Heart right ventricle (tissue), 16 donors: ENCODE results near the gene RAPGEF3. TPM values are rescaled to one million over a fixed set of nuclear protein-coding genes. Genes with fewer than 3 reads are reported as not detected.

Experiments
- ATAC-seq, 8 donors: fragments of 200-7000 bp; cut with Tn5 transposase; one replicate each; pipeline ENCODE4 v1.9.1; 2020; ENCODE audit warnings: mild to moderate bottlenecking in 8 of 8, moderate library complexity in 8 of 8, moderate number of reproducible peaks in 1 of 8
- DNase-seq, 2 donors: peaks; one replicate each; pipeline ENCODE4 v3.0.0-alpha.2; 2020
- H3K27ac ChIP-seq, 10 donors: fragments of 200-600 bp; sonication (generic) in 2 of 10; one replicate each; pipeline versions ENCODE4 v1.5.0 to v1.8.0; 2020 to 2022; ENCODE audit warnings: mild to moderate bottlenecking in 3 of 10
- H3K27me3 ChIP-seq, 7 donors: fragments of 200-600 bp; one replicate each; pipeline ENCODE4 v1.8.0; 2021 to 2022; ENCODE audit warnings: mild to moderate bottlenecking in 2 of 7
- H3K36me3 ChIP-seq, 9 donors: fragments of 200-600 bp; sonication (generic) in 1 of 9; one replicate each; pipeline versions ENCODE4 v1.5.0 to v1.8.0; 2020 to 2022; ENCODE audit warnings: mild to moderate bottlenecking in 2 of 9
- H3K4me1 ChIP-seq, 9 donors: fragments of 200-600 bp; sonication (generic) in 1 of 9; one replicate each; pipeline versions ENCODE4 v1.5.0 to v1.8.0; 2020 to 2022; ENCODE audit warnings: mild to moderate bottlenecking in 4 of 9
- H3K4me3 ChIP-seq, 10 donors: fragments of 200-600 bp; sonication (generic) in 2 of 10; one replicate each; pipeline versions ENCODE4 v1.5.0 to v1.8.0; 2020 to 2022; ENCODE audit warnings: mild to moderate bottlenecking in 7 of 10, moderate library complexity in 2 of 10
- H3K9me3 ChIP-seq, 11 donors: fragments of 200-600 bp in 10 of 11; sonication (generic) in 2 of 11; one replicate each; pipeline versions ENCODE4 v1.5.0 to v1.8.0; 2013 to 2022; ENCODE audit warnings: mild to moderate bottlenecking in 2 of 11, control low read depth in 1 of 11, moderate library complexity in 1 of 11
- CTCF ChIP-seq, 9 donors: fragments of 200-600 bp; sonication (generic) in 2 of 9; IDR thresholded peaks; one replicate each; pipeline versions ENCODE4 v1.5.0 to v1.8.0; 2021 to 2022; ENCODE audit warnings: antibody characterized with exemption in 9 of 9, mild to moderate bottlenecking in 5 of 9, moderate library complexity in 1 of 9
- WGBS, 2 donors: extraction: QIAGEN DNeasy Blood & Tissue Kit; methylation state at CpG; one replicate each; pipeline ENCODE4 v1.1.7; 2013; ENCODE audit warnings: inconsistent platforms in 1 of 2; 5-methylcytosine and 5-hydroxymethylcytosine counted together
- intact Hi-C, 10 donors: fragments of 100-400 bp; cut with DNase I; formaldehyde crosslinking; loops; one replicate each; pipeline versions ENCODE4 v1.11.1 to v1.14.2; 2022
- polyA plus RNA-seq, 2 donors: library from polyadenylated mRNA; stranded (reverse); fragments of 200-250 nt; gene quantifications; one replicate each; pipeline ENCODE4 v1.2.3, GENCODE V29; 2013
- total RNA-seq, 10 donors: library from RNA; stranded (reverse); fragmentation: NEBNext Ultra II Directional in 3 of 10; extraction: Animal tissue kit (Norgen Biotek cat#: 25700) in 3 of 10; gene quantifications; one replicate each; pipeline versions ENCODE4 v1.2.1 to v1.2.4, GENCODE V29; 2021 to 2023
- donor health status: Arrhythmogenic right ventricular cardiomyopathy.
- donor health status: ischemic (EF 13 %, LVEDD 7.1; RV severe dilation, severe dysfunction).
- donor health status: healthy with polysubstance abuse.
- donor health status: DM: no; HTN: yes; CAD: no.
- donor health status: DM: no; HTN: no; CAD: no.
- donor health status: ischemic (EF 25% LVEDD 6.9; RV normal size, moderate dysfunction).
- donor health status: ischemic (EF 25% LVEDD 5.7; RV mildly dilated, moderate dysfunction).
- donor health status: healthy.
- donor health status: DM: yes; HTN: yes; CAD: no.
- donor health status: Ischemic cardiomyopathy.
- donor health status: ischemic (EF 35%, LVEDD 5.7; RV mildly dilated, moderate dysfunction).
- donor health status: nonischemic (EF 11% LVEDD 7.7; RV severe dilation, severe dysfunction).
- donor health status: DM: yes; HTN: yes; CAD: no.
- donor health status: PGD.
- donor health status: ischemic (EF 29% LVEDD 5.4; RV normal size, mild dysfunction).
- donor health status: nonischemic (EF 23%, LVEDD 6.1; RV moderate dilation, normal function).

RAPGEF3 gene
- total and polyA plus RNA-seq, 12 donors = 9.5 to 173 (median 20.1) TPM

DNA sequence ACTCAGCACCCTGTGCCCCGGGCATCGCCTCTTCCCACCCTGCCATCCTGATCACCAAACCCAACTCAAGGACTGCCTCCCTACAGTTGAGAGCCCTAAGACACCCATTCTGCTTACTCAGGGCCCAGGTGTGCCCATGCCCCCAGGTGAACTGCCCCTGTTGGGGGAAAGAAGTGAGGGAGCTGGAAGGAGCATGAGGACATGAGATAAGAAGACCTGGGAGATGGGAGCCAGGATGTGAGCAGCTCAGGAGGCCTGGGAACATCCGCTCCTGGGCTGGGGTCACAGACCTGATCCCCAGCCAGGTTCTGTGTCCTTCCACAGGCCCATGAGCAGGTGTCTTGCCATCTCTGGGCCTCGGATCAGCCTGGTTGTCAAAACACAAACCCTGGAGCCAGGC is 6.6 kb downstream of the RAPGEF3 start:
- WGBS, 2 donors = 89 to 90% methylated on average over 4 of the region's 4 CpGs
- H3K9me3 ChIP-seq = no peaks in the 10 kb centered on the region
- peaks cover 0 to 54% (median 0%) of the 10 kb centered on the region in 9 donors for H3K36me3 ChIP-seq
- no peak for TF ChIP-seq CTCF (IDR thresholded peaks at IDR 0.05)
- H3K27ac ChIP-seq = peak overlapping the region in 7 of 10 donors; percentile 72 to 91 (median 88)
- no peak for ATAC-seq
- no peak for DNase-seq
- no peak overlapping the region for H3K4me3 ChIP-seq
- intact Hi-C loops = loop anchor here in 3 of 10 donors (1.0 to 10.0 kb wide), 3 partner anchors 10 to 787 kb away; no protein-coding TSS in a partner anchor
- H3K4me1 ChIP-seq = peaks cover 34 to 63% (median 55%) of the 10 kb centered on the region in 9 donors
- H3K27me3 ChIP-seq = no peaks in the 10 kb centered on the region

DNA sequence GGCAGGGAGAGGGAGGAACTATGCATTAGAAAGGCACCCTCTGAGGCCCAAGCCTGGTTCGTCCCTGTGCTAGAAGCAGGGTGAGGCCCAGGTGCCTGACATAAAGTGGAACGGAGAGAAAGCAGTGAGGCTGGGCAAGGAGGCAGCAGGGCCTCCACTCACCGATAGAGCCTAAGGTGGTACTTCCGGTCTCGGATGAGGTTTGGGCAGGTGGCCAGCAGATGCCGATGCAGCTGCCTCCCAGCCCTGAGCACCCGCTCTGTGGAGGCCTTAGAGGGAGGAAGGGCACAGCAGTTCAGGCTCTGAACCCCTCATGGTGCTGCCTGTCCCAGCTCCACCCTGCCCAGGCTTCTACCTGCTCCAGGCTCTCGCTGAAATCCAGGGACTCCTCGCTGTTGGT is 7.1 kb downstream of the RAPGEF3 start:
- 63 to 75% methylated on average over 9 of the region's 9 CpGs for WGBS, 2 donors
- Histone ChIP-seq H3K27me3 (no peaks in the 10 kb centered on the region), H3K27ac (peak overlapping the region in 5 of 10 donors; percentile 25 to 89 (median 85)), H3K9me3 (no peaks in the 10 kb centered on the region), H3K4me3 (no peak overlapping the region), H3K36me3 (peaks cover 0 to 60% (median 0%) of the 10 kb centered on the region in 9 donors), H3K4me1 (peaks cover 34 to 58% (median 52%) of the 10 kb centered on the region in 9 donors)
- ATAC-seq (no peak), DNase-seq (no peak)
- intact Hi-C loops = loop anchor here in 1 of 10 donors (10.0 kb wide), 1 partner anchor 787 kb away; no protein-coding TSS in a partner anchor
- no peak for TF ChIP-seq CTCF (IDR thresholded peaks at IDR 0.05)

DNA sequence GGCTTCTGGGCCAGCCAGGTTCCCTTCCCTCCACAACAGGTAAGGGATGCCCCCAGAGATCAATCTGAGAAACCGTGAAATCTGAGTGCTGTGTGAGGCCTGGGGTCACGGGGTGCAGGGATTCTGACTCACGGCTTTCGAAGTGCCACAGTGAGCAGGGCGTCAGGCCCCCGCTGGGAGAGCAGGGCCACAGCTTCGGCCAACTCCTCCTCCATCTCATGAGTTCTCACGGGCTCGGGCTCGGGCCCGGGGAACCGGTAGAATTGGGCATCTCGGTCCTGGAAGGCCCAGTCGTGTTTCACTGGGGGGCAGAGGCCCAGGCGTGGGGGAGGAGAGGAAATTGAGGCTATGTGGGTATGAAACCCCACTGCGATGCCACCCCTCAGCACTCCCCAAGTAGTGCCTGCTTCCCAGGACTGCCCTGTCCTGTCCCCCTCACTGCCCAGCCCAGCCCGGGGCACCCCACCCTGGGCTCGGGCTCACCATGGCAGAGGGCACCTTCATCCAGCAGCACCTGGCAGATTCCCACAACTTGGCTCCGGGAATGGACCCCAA is 7.7 kb downstream of the RAPGEF3 start:
- DNase-seq (no peak), ATAC-seq (no peak)
- Histone ChIP-seq H3K36me3 (peaks cover 0 to 66% (median 0%) of the 10 kb centered on the region in 9 donors), H3K9me3 (no peaks in the 10 kb centered on the region), H3K4me1 (peaks cover 34 to 55% (median 51%) of the 10 kb centered on the region in 9 donors), H3K27me3 (no peaks in the 10 kb centered on the region), H3K4me3 (no peak overlapping the region), H3K27ac (peak overlapping the region in 1 of 10 donors; percentile 1)
- TF ChIP-seq CTCF (IDR thresholded peaks at IDR 0.05) = no peak
- intact Hi-C loops = loop anchor here in 1 of 10 donors (10.0 kb wide), 1 partner anchor 786 kb away; no protein-coding TSS in a partner anchor
- 89 to 92% methylated on average over 19 of the region's 19 CpGs for WGBS, 2 donors

- H3K27ac ChIP-seq = no peak overlapping the region
- peaks cover 0 to 72% (median 0%) of the 10 kb centered on the region in 9 donors for H3K36me3 ChIP-seq
- DNase-seq (no peak), ATAC-seq (no peak)
- intact Hi-C loops = loop anchor here in 1 of 10 donors (10.0 kb wide), 1 partner anchor 786 kb away; no protein-coding TSS in a partner anchor
- peaks cover 29 to 55% (median 48%) of the 10 kb centered on the region in 9 donors for H3K4me1 ChIP-seq
- no peak for TF ChIP-seq CTCF (IDR thresholded peaks at IDR 0.05)
- no peaks in the 10 kb centered on the region for H3K27me3 ChIP-seq
- no peak overlapping the region for H3K4me3 ChIP-seq
- H3K9me3 ChIP-seq = no peaks in the 10 kb centered on the region
- WGBS, 2 donors = 89 to 94% methylated on average over 10 of the region's 10 CpGs
Measured at GRCh38 chr12:47750229-47750798, 8.4 kb downstream of the RAPGEF3 start.
